Testis (tissue), 2 donors: ENCODE data around the gene LRRC17.

Source experiments
- CTCF ChIP-seq, 3 experiments: fragments of 450-650 bp in 2 of 3; fragments of 200-600 bp in 1 of 3; sonication (generic) in 1 of 3; IDR thresholded peaks; one replicate each; pipeline ENCODE4 v1.5.1; 2016 to 2019; ENCODE audit warnings: antibody characterized with exemption in 3 of 3, mild to moderate bottlenecking in 2 of 3, moderate library complexity in 1 of 3
- POLR2A ChIP-seq: fragments of 450-650 bp; IDR thresholded peaks from one replicate; pipeline ENCODE4 v1.6.1; 2017; ENCODE audit warnings: antibody characterized with exemption, mild to moderate bottlenecking, moderate library complexity

GRCh38 chr7:102873470-102874165, 39.2 kb upstream of the LRRC17 start:
- TF ChIP-seq CTCF (IDR thresholded peaks at IDR 0.05) = no peak
- TF ChIP-seq POLR2A = no peak
